GM23248 (cell line): Measurements from ENCODE around the gene PEPD.

Source experiments
- EZH2 ChIP-seq: fragments of 200-600 bp; sonication (generic); IDR thresholded peaks from 2 replicates; pipeline ENCODE4 v1.6.1; 2018; ENCODE audit warnings: antibody characterized with exemption, mild to moderate bottlenecking; ENCODE audit not compliant: insufficient read depth, poor library complexity, severe bottlenecking
- EZH2phosphoT487 ChIP-seq: fragments of 200-600 bp; sonication (generic); IDR thresholded peaks from 2 replicates; pipeline ENCODE4 v1.6.1; 2018; ENCODE audit warnings: antibody characterized with exemption, moderate library complexity, mild to moderate bottlenecking, low read depth; ENCODE audit not compliant: insufficient read depth

- TF ChIP-seq EZH2 (no peak), EZH2phosphoT487 (no peak)
These were observed 5.7 kb downstream of the PEPD start for GRCh38 chr19:33515921-33516320.
